GM12891 (cell line): ENCODE results near the gene THEM4.

ENCODE experiments used
- DNase-seq: peaks from one replicate; pipeline ENCODE4 v3.0.0; 2011; ENCODE audit warnings: low spot score; ENCODE audit not compliant: insufficient read length
- FAIRE-seq: peaks from 2 replicates; lab custom pipeline; 2011; peaks lifted over from hg19 to GRCh38; lab: Jason Lieb, UNC
- PAX5 ChIP-seq: IDR thresholded peaks from 2 replicates; pipeline ENCODE4 v1.6.1; 2011; ENCODE audit warnings: low read length, moderate library complexity, mild to moderate bottlenecking; ENCODE audit not compliant: insufficient read depth, severe bottlenecking
- POLR2A ChIP-seq: IDR thresholded peaks from 2 replicates; pipeline ENCODE4 v1.6.1; 2011; ENCODE audit warnings: low read depth, low read length, control low read depth
- POLR2AphosphoS5 ChIP-seq: IDR thresholded peaks from 2 replicates; pipeline ENCODE4 v1.6.1; 2011; ENCODE audit warnings: low read depth, low read length, control low read depth
- POU2F2 ChIP-seq: IDR thresholded peaks from 2 replicates; pipeline ENCODE4 v1.6.1; 2011; ENCODE audit warnings: low read depth, mild to moderate bottlenecking, control low read depth, low read length, moderate library complexity
- SPI1 ChIP-seq: IDR thresholded peaks from 2 replicates; pipeline ENCODE4 v1.6.1; 2011; ENCODE audit warnings: low read depth, low read length, control low read depth
- TAF1 ChIP-seq: IDR thresholded peaks from 2 replicates; pipeline ENCODE4 v1.6.1; 2011; ENCODE audit warnings: low read depth, low read length, control low read depth

THEM4 gene

DNA sequence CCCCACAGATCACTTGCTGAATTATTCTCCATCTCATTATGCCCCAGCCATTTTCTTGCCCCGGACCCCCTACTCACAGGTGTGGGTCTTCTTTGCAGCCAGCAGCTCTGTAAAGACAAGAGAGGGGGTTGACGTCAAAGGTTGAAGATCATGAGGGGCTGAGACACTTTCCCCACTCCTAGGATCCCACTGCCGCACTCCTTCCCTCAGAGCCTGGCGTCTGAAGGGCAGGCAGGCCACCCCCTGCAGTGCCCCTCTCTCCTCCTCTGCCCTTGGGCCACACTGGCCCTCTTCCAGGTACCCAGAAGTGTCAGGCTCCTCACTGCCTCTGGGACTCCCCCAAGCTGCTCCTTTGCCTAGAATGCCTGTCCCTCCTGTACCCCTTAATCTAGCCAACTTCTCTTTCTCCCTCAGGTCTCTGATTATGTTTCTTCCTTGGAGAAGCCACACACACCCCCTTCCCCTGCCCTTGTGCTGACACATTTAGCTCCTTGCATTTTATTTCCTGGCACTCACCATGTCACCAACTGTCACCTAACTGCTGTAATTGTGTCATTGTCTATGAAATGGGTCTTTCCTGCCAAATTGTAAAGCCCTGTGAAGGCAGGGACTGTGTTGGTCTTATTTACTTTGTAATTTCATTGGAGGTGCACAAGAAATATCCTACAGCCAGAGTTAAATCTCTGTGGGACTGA, 79.8 kb downstream of the THEM4 start:
- FAIRE-seq (no peak), DNase-seq (no peak)
- TF ChIP-seq SPI1, result no peak
- TF ChIP-seq TAF1, result no peak
- no peak for TF ChIP-seq POLR2AphosphoS5
- TF ChIP-seq POU2F2, result no peak
- TF ChIP-seq PAX5, result no peak
- no peak for TF ChIP-seq POLR2A

DNA sequence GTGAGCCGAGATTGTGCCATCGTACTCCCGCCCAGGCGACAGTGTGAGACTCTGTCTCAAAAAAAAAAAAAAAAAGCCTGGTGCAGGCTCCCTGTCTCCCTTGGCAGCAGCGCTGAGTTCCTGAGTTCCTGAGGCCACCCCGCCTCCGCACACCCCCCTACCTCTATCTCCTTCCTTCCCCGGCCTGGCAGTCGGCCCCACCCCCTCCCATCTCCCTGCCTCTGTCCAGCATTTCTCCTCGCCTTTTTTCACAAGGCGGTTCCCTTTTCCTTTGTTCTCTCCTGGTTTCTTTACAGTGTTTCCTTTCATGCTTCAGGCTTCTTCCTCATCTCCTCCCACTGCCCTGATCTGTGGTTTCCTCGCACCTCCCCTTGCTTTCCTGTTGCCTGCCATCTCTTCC, 80.4 kb downstream of the THEM4 start:
- no peak for TF ChIP-seq PAX5
- FAIRE-seq, result no peak
- DNase-seq, result no peak

GRCh38 chr1:151827853-151828252, 81.5 kb downstream of the THEM4 start:
- DNase-seq (no peak), FAIRE-seq (no peak)
- TF ChIP-seq TAF1 (no peak), POLR2AphosphoS5 (no peak), POU2F2 (no peak), POLR2A (no peak), SPI1 (no peak), PAX5 (no peak)

- FAIRE-seq (no peak), DNase-seq (no peak)
- no peak for TF ChIP-seq SPI1
- no peak for TF ChIP-seq POLR2AphosphoS5
- no peak for TF ChIP-seq TAF1
- no peak for TF ChIP-seq PAX5
- TF ChIP-seq POU2F2, result no peak
- TF ChIP-seq POLR2A, result no peak
Observed at GRCh38 chr1:151825751-151826660, 83.3 kb downstream of the THEM4 start.

GRCh38 chr1:151825204-151825603, 84.1 kb downstream of the THEM4 start:
- FAIRE-seq (no peak), DNase-seq (no peak)
- TF ChIP-seq PAX5 (no peak), SPI1 (no peak), POU2F2 (no peak), POLR2A (no peak), POLR2AphosphoS5 (no peak), TAF1 (no peak)
